Measurements from ENCODE around the gene APBA3. TPM values are rescaled to one million over a fixed set of nuclear protein-coding genes. Genes with fewer than 3 reads are reported as not detected.
A peak's percentile ranks its signal among the peaks of the same experiment; 100 is the strongest.

APBA3 gene
- total and polyA plus RNA-seq, 9 of the 15 experiments (the other 6 are each of a cell fraction or from before 2014, with no cell fraction given): 0.10 to 29.5 (median 11.5) TPM

GRCh38 chr19:3770136-3770999 lies 8.9 kb upstream of the APBA3 start:
- peak overlapping the region in 1 of 2 experiments; percentile 52; a peak in 1 of 4 replicates for H3K9ac ChIP-seq (ENCODE audit: insufficient read depth in 1 of 2, low read depth in 2 of 2, low read length in 2 of 2)
- H3K4me2 ChIP-seq (ENCODE audit: insufficient read depth, low read length): no peak overlapping the region
- FAIRE-seq (no peak), ATAC-seq (no peak), DNase-seq (ENCODE audit: extremely low read depth in 1 of 4, low spot score in 3 of 4) (no peak)
- no peaks in the 10 kb centered on the region for H4K20me1 ChIP-seq (replicated peaks; ENCODE audit: control insufficient read depth, insufficient read depth, low read length)
- TF ChIP-seq ZNF143 (CRISPR knock-in tag; IDR thresholded peaks at IDR 0.05) (no peak), PCBP1 (IDR thresholded peaks at IDR 0.05; ENCODE audit: low read depth, low read length, poor library complexity, severe bottlenecking) (peak; percentile 29)
- ChIA-PET CTCF (ENCODE audit: low intra/inter-chr PET ratio) (no interaction called here), POLR2A (interaction anchor here (0.6 to 5.9 kb wide), 2 partner anchors 7 to 15 kb away, joined by 3 to 48 read pairs; partner anchors contain the start of genes APBA3 and MRPL54)
- H3K27ac ChIP-seq (ENCODE audit: extremely low read depth, low read depth, low read length): no peak overlapping the region
- no TSS peak for BruUV-seq (replicated peaks)
- no peaks in the 10 kb centered on the region for H3K79me2 ChIP-seq (ENCODE audit: control insufficient read depth, insufficient read depth, low read length)
- H3K9me3 ChIP-seq (replicated peaks; ENCODE audit: control insufficient read depth, insufficient read depth, low read depth, low read length): no peaks in the 10 kb centered on the region
- H3K36me3 ChIP-seq (ENCODE audit: control insufficient read depth, insufficient read depth, low read length): peaks cover 22% of the 10 kb centered on the region; the same call in 1 of the 3 replicates
- no peak overlapping the region for H3K4me3 ChIP-seq
- no peak overlapping the region for H2AFZ ChIP-seq (ENCODE audit: low read depth, low read length)
- intact Hi-C loops (cut with micrococcal nuclease): no loop called here
- no peaks in the 10 kb centered on the region for H3K9me1 ChIP-seq (ENCODE audit: control insufficient read depth, insufficient read depth, low read length)
- peaks cover 0 to 57% of the 10 kb centered on the region in 2 experiments; a peak in 3 of 5 replicates for H3K4me1 ChIP-seq (replicated peaks in 1 of 2; ENCODE audit: control insufficient read depth in 2 of 2, insufficient read depth in 2 of 2, low read length in 2 of 2)
- in situ Hi-C loops (cut with MboI): no loop called here
- WGBS (ENCODE audit: insufficient coverage, low coverage, missing lambda C conversion rate): 83% methylated on average over 31 of the region's 53 CpGs
- H3K27me3 ChIP-seq (ENCODE audit: control insufficient read depth in 2 of 2, insufficient read depth in 2 of 2, low read length in 2 of 2): no peaks in the 10 kb centered on the region

- POLR2A ChIA-PET: interaction anchor here (0.6 to 1.2 kb wide), 4 partner anchors 10 to 292 kb away, joined by 3 to 7 read pairs (median 4); no protein-coding TSS in a partner anchor
- Histone ChIP-seq H3K9me1 (ENCODE audit: control insufficient read depth, insufficient read depth, low read length) (no peaks in the 10 kb centered on the region), H3K36me3 (ENCODE audit: control insufficient read depth, insufficient read depth, low read length) (peaks cover 28% of the 10 kb centered on the region; the same call in 2 of the 3 replicates), H3K4me1 (replicated peaks in 1 of 2; ENCODE audit: control insufficient read depth in 2 of 2, insufficient read depth in 2 of 2, low read length in 2 of 2) (peaks cover 0 to 49% of the 10 kb centered on the region in 2 experiments; a peak in 2 of 5 replicates), H3K9ac (ENCODE audit: insufficient read depth in 1 of 2, low read depth in 2 of 2, low read length in 2 of 2) (peak overlapping the region in 1 of 2 experiments; percentile 45; a peak in 1 of 4 replicates), H4K20me1 (replicated peaks; ENCODE audit: control insufficient read depth, insufficient read depth, low read length) (no peaks in the 10 kb centered on the region), H3K79me2 (ENCODE audit: control insufficient read depth, insufficient read depth, low read length) (no peaks in the 10 kb centered on the region), H3K9me3 (replicated peaks; ENCODE audit: control insufficient read depth, insufficient read depth, low read depth, low read length) (no peaks in the 10 kb centered on the region), H3K27me3 (ENCODE audit: control insufficient read depth in 2 of 2, insufficient read depth in 2 of 2, low read length in 2 of 2) (no peaks in the 10 kb centered on the region), H3K4me3 (no peak overlapping the region), H2AFZ (ENCODE audit: low read depth, low read length) (no peak overlapping the region), H3K4me2 (ENCODE audit: insufficient read depth, low read length) (no peak overlapping the region), H3K27ac (ENCODE audit: extremely low read depth, low read depth, low read length) (no peak overlapping the region)
- DNase-seq (ENCODE audit: extremely low read depth in 1 of 4, low spot score in 3 of 4) (no peak), ATAC-seq (no peak), FAIRE-seq (no peak)
- WGBS (ENCODE audit: insufficient coverage, low coverage, missing lambda C conversion rate): 91% methylated on average over 12 of the region's 17 CpGs
- no TSS peak for BruUV-seq (replicated peaks)
- intact Hi-C loops (cut with micrococcal nuclease) (no loop called here), in situ Hi-C loops (cut with MboI) (no loop called here)
- CTCF ChIA-PET (ENCODE audit: low intra/inter-chr PET ratio): no interaction called here
- peak; percentile 46 for TF ChIP-seq RBFOX2 (IDR thresholded peaks at IDR 0.05; ENCODE audit: low read depth, low read length)
- no peak for TF ChIP-seq SRSF3 (IDR thresholded peaks at IDR 0.05; ENCODE audit: insufficient read depth, low read length)
- TF ChIP-seq POLR2G (IDR thresholded peaks at IDR 0.05; ENCODE audit: low read depth, low read length): peak; percentile 43; the same call in 1 of the 2 replicates
These were observed 8.0 kb upstream of the APBA3 start for GRCh38 chr19:3769494-3769893.
